Measurements from ENCODE around the gene IFI30. TPM values are rescaled to one million over a fixed set of nuclear protein-coding genes. Genes with fewer than 3 reads are reported as not detected.

Gene IFI30
- total and polyA plus RNA-seq, 2 experiments from 2014 or later = 0.98 TPM; not detected in 1

DNA sequence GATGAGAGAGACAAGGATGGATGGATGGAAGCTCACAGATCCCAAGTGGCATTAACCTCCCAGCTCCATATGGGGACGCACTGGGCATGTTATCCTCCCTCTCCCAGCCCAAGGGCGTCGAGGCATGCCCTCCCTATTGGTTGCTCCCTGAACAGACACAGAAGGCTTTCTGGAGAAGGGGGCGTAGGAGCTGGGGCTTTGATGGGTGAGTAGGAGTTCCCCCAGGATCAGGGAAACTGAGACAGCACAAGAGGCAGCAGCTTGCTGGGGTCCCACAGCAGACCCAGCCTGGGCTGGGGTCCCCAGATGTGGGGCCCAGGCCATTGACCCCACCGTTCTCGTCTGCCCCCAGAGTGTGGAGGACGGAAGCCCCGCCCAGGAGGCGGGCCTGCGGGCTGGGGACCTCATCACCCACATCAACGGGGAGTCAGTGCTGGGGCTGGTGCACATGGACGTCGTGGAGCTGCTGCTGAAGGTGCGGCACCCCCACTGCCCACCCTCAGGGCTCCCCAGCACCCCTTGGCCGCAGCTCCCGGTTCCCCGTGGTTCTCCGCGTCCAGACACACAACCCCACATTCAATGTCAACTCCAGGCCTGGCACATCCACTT, 28.1 kb upstream of the IFI30 start:
- no peak overlapping the region for H3K27ac ChIP-seq
- no peaks in the 10 kb centered on the region for H3K27me3 ChIP-seq
- no peak overlapping the region for H3K4me3 ChIP-seq
- TF ChIP-seq, protein P1, sequence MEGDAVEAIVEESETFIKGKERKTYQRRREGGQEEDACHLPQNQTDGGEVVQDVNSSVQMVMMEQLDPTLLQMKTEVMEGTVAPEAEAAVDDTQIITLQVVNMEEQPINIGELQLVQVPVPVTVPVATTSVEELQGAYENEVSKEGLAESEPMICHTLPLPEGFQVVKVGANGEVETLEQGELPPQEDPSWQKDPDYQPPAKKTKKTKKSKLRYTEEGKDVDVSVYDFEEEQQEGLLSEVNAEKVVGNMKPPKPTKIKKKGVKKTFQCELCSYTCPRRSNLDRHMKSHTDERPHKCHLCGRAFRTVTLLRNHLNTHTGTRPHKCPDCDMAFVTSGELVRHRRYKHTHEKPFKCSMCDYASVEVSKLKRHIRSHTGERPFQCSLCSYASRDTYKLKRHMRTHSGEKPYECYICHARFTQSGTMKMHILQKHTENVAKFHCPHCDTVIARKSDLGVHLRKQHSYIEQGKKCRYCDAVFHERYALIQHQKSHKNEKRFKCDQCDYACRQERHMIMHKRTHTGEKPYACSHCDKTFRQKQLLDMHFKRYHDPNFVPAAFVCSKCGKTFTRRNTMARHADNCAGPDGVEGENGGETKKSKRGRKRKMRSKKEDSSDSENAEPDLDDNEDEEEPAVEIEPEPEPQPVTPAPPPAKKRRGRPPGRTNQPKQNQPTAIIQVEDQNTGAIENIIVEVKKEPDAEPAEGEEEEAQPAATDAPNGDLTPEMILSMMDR (IDR thresholded peaks at IDR 0.05; ENCODE audit: low read depth, low read length) = no peak
- no peaks in the 10 kb centered on the region for H3K9me3 ChIP-seq (ENCODE audit: low read depth)
- no peak for DNase-seq (ENCODE audit: low read depth in 1 of 2, low spot score in 1 of 2)
- H3K4me1 ChIP-seq (ENCODE audit: low read depth) = no peaks in the 10 kb centered on the region
- H3K36me3 ChIP-seq = peaks cover 6% of the 10 kb centered on the region

DNA sequence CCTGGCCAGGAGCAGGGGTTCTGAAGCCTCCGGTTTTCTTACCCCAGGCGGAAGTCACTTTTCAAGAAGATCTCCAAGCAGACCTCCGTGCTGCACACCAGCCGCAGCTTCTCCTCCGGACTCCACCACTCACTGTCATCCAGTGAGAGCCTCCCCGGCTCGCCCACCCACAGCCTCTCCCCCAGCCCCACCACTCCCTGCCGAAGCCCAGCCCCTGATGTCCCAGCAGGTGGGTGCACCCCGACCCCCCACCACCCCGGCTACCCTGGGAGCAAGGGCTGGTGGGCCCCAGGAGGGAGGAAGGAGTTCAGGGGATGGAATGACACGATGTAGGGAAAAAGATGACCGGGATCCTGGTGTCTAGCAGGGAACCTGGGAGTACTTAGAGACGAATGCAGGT, 26.2 kb upstream of the IFI30 start:
- H3K27me3 ChIP-seq = no peaks in the 10 kb centered on the region
- H3K4me3 ChIP-seq = no peak overlapping the region
- no peaks in the 10 kb centered on the region for H3K9me3 ChIP-seq (ENCODE audit: low read depth)
- no peaks in the 10 kb centered on the region for H3K4me1 ChIP-seq (ENCODE audit: low read depth)
- TF ChIP-seq, protein P1 (IDR thresholded peaks at IDR 0.05; ENCODE audit: low read depth, low read length) = no peak
- H3K27ac ChIP-seq = no peak overlapping the region
- peaks cover 5% of the 10 kb centered on the region for H3K36me3 ChIP-seq
- DNase-seq (ENCODE audit: low read depth in 1 of 2, low spot score in 1 of 2) = no peak

DNA sequence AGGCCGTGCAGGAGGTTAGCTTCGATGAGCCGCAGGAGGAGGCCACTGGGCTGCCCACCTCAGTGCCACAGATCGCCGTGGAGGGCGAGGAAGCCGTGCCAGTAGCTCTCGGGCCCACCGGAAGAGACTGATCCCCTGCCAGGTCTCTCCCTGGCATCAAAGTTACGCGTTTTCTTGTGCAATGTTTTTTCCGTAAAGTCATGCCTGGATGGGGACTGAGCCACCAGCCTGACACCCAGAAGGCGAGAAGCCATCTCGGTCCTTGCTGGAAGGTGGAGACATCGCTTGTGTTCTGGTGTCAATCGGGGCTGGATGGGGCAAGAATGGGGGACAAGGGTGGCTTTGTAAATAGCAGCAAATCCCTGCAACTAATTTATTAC, 24.0 kb upstream of the IFI30 start:
- H3K9me3 ChIP-seq (ENCODE audit: low read depth) = no peaks in the 10 kb centered on the region
- H3K27ac ChIP-seq = no peak overlapping the region
- TF ChIP-seq, protein P1 (IDR thresholded peaks at IDR 0.05; ENCODE audit: low read depth, low read length) = no peak
- no peak overlapping the region for H3K4me3 ChIP-seq
- no peak for DNase-seq (ENCODE audit: low read depth in 1 of 2, low spot score in 1 of 2)
- H3K4me1 ChIP-seq (ENCODE audit: low read depth) = no peaks in the 10 kb centered on the region
- peaks cover 3% of the 10 kb centered on the region for H3K36me3 ChIP-seq
- no peaks in the 10 kb centered on the region for H3K27me3 ChIP-seq

DNA sequence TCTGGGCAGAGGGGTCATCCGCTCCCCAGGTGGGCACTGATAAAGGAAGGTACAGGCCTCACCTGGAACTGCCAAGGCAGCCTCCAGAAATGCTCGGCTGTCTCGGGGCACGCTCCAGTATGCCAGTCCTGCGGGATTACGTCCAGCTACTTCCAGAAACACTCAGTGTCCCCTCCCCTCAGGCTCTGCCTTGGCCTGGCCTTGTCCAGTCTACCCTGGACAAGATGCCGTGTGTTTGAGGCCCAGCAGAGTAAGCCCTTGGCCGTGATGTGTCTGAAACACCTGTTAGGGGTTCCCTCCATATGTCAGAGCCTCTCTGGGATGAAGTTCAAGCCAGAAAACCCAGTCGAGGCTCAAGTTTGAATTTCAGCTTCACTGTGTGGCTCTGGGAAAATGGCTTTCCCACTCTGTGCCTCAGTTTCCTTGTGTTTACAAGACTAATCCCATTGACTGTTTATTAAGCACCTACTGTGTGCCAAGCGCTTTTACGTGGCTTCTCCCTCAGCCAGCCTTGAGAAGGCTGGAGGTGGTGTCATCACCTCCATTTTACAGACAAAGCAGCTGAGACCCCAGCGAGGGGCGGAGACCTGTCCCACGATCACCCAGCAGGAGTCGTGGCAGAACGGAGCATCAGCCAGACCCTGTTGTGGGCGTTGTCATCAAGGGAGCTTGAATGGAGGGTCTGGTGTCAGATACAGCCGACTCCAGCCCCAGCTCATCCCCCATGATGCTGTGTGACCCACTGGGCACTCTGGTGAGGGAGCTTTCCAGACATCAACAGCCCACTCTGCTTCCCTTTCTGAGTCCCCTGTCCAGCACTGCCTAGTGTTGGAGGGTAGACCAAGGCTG, 22.6 kb upstream of the IFI30 start:
- Histone ChIP-seq H3K27ac (peak overlapping the region; percentile 22), H3K4me3 (no peak overlapping the region), H3K4me1 (ENCODE audit: low read depth) (no peaks in the 10 kb centered on the region), H3K36me3 (no peaks in the 10 kb centered on the region), H3K9me3 (ENCODE audit: low read depth) (no peaks in the 10 kb centered on the region), H3K27me3 (no peaks in the 10 kb centered on the region)
- DNase-seq (ENCODE audit: low read depth in 1 of 2, low spot score in 1 of 2) = no peak
- TF ChIP-seq, protein P1 (IDR thresholded peaks at IDR 0.05; ENCODE audit: low read depth, low read length) = no peak

DNA sequence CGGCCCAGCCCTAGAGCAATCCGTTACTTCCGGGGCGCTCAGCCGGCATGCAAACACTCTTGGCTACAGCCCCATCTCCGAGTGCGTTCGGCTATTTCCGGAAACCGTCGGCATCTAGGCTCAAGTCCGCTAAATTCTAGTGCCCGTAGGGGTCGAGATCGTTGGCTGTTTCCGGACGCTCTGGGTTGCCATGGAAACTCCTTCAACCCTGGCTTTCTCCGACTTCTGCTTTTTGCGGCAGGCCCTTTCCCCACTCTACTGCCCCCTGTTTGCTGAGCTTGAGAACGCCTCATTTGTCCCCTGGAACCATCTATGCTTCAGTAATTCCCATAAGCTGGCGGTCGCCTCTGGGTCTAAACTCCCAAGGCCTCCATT, 21.2 kb upstream of the IFI30 start:
- H3K9me3 ChIP-seq (ENCODE audit: low read depth) = no peaks in the 10 kb centered on the region
- H3K4me1 ChIP-seq (ENCODE audit: low read depth) = no peaks in the 10 kb centered on the region
- TF ChIP-seq, protein P1 (IDR thresholded peaks at IDR 0.05; ENCODE audit: low read depth, low read length) = peak; percentile 61
- H3K27me3 ChIP-seq = no peaks in the 10 kb centered on the region
- H3K36me3 ChIP-seq = no peaks in the 10 kb centered on the region
- peak; percentile 98 for DNase-seq (ENCODE audit: low read depth in 1 of 2, low spot score in 1 of 2)
- peak overlapping the region; percentile 33 for H3K4me3 ChIP-seq
- peak overlapping the region; percentile 89 for H3K27ac ChIP-seq
